GM06990 (cell line): Measurements from ENCODE around the gene INO80D.

Experiments used
- DNase-seq: peaks from one replicate; pipeline ENCODE4 v3.0.0-alpha.2; 2011; ENCODE audit not compliant: insufficient read length; ENCODE audit errors: extremely low read depth
- H3K27me3 ChIP-seq: replicated peaks from 2 replicates; pipeline ENCODE4 v1.6.0; 2011; ENCODE audit warnings: low read length; ENCODE audit not compliant: control insufficient read depth, insufficient read depth
- H3K36me3 ChIP-seq: 2 replicates; pipeline ENCODE4 v1.5.1; 2011; ENCODE audit warnings: low read length; ENCODE audit not compliant: control insufficient read depth, insufficient read depth
- H3K4me3 ChIP-seq: replicated peaks from 2 replicates; pipeline ENCODE4 v1.5.1; 2011; ENCODE audit warnings: low read depth, mild to moderate bottlenecking, control low read depth, low read length
- TF ChIP-seq, protein P1 (sequence below): IDR thresholded peaks from 2 replicates; pipeline ENCODE4 v1.5.1; 2011; ENCODE audit warnings: low read length, control low read depth, mild to moderate bottlenecking, inconsistent platforms; ENCODE audit not compliant: insufficient read depth, poor library complexity, severe bottlenecking

The INO80D gene

DNA sequence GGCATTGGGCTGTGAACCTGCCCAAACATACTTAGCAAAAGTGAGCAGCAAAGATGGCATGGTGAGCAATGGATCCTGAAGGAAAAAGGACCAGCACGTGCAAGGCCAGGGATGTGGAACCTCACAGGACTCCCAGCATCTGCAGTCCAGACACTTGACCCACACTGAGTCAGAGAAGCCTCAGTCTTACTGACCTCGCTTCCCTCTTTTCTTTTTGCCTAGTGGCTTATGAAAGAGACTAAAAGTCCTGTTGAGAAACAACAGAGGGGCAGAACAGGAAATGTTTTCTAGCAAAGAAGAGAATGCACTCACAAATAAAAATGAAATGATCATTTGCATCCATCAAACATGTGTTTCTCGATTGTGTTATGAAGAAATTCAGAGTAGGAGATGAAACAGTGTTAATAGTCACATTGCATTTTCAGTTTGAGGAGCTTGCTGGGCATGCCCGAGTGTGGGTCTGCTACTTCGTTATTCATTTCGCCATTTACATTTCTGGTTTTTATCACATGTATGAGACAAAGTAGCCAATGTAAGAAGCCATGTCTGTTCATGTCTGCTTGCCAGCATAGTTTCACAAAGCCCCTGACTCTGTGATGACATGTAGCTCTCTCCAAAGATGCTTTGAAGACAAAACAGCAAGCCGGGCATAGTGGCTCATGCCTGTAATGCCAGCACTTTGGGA lies 118.4 kb downstream of the INO80D start:
- TF ChIP-seq, protein P1, sequence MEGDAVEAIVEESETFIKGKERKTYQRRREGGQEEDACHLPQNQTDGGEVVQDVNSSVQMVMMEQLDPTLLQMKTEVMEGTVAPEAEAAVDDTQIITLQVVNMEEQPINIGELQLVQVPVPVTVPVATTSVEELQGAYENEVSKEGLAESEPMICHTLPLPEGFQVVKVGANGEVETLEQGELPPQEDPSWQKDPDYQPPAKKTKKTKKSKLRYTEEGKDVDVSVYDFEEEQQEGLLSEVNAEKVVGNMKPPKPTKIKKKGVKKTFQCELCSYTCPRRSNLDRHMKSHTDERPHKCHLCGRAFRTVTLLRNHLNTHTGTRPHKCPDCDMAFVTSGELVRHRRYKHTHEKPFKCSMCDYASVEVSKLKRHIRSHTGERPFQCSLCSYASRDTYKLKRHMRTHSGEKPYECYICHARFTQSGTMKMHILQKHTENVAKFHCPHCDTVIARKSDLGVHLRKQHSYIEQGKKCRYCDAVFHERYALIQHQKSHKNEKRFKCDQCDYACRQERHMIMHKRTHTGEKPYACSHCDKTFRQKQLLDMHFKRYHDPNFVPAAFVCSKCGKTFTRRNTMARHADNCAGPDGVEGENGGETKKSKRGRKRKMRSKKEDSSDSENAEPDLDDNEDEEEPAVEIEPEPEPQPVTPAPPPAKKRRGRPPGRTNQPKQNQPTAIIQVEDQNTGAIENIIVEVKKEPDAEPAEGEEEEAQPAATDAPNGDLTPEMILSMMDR: no peak
- DNase-seq: no peak
- Histone ChIP-seq H3K36me3 (no peaks in the 10 kb centered on the region), H3K27me3 (no peaks in the 10 kb centered on the region), H3K4me3 (no peak overlapping the region)

DNA sequence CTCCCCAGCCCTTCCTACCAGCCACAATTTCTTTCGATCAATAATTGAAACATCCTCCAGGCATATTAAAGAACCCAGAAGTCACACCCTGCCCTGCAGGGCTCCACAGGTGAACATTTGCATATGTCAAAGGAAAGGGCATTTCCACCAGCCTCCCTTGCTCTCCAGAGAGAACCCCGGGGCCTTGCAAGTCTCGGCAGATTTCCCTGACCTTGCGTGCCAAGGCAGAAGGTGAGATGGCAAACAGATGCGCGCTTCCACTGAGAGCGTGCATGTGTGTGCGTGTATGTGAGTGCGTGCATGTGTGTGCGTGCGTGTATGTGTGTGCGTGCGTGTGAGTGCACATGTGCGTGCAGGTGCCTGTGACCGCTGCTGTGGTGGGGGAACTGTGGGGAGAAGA lies 120.3 kb downstream of the INO80D start:
- TF ChIP-seq, protein P1: no peak
- DNase-seq: no peak
- no peak overlapping the region for H3K4me3 ChIP-seq

DNA sequence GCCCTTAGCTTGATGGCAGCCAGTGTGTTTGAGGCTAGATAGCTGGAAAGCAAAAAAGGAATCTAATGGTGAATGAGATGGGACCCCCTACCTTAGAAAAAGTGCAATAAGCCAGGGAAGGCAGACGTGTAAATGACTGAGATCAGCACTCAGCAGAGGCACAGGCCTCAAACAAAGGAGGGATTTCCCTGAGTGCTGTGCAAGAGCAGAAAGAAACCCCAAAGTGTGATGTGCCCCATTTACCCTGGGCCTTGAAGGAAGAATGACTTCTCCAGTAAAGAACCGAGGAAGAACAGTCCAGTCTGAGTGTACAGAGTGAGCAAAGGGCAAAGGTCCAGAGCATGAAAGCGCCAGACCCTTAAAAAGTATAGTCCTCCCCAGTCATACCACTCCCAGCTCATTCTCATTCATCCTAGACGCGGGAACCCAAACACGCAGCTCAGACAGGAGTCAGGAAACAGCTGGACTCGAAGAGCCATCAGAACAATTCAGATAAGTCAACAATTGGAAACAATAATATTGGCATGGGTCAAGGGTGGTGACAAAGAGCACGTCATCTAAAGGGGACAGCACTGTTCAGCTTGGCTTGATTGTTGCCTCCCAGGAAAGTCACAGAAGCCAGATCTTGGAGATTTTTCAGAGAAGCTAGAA lies 121.7 kb downstream of the INO80D start:
- Histone ChIP-seq H3K36me3 (no peaks in the 10 kb centered on the region), H3K27me3 (no peaks in the 10 kb centered on the region), H3K4me3 (no peak overlapping the region)
- TF ChIP-seq, protein P1: no peak
- no peak for DNase-seq

More for the DNA sequence above, 120.3 kb downstream of the INO80D start:
- H3K36me3 ChIP-seq: no peaks in the 10 kb centered on the region
- no peaks in the 10 kb centered on the region for H3K27me3 ChIP-seq

DNA sequence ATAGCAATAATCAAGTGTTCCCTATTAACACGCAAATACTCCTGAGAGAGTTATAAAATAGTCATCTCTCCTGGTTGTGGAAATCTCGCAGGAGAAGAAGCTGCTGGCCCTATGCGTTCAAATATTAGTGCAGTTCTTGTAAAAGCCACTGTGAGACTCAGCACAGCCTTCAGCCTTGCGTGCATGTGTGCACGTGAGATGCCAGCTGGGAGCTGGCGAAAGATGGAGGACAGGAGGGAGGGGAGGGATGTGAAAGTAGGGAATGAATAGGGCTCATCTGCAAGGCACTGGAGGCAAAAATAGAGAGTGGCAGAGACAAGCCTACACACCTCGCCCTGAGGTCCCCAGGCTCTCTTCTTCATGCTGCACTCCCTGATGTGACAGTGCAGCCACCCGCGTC lies 126.5 kb downstream of the INO80D start:
- Histone ChIP-seq H3K4me3 (no peak overlapping the region), H3K27me3 (no peaks in the 10 kb centered on the region; the same call in 1 of the 2 replicates), H3K36me3 (no peaks in the 10 kb centered on the region)
- DNase-seq: no peak
- TF ChIP-seq, protein P1: no peak

DNA sequence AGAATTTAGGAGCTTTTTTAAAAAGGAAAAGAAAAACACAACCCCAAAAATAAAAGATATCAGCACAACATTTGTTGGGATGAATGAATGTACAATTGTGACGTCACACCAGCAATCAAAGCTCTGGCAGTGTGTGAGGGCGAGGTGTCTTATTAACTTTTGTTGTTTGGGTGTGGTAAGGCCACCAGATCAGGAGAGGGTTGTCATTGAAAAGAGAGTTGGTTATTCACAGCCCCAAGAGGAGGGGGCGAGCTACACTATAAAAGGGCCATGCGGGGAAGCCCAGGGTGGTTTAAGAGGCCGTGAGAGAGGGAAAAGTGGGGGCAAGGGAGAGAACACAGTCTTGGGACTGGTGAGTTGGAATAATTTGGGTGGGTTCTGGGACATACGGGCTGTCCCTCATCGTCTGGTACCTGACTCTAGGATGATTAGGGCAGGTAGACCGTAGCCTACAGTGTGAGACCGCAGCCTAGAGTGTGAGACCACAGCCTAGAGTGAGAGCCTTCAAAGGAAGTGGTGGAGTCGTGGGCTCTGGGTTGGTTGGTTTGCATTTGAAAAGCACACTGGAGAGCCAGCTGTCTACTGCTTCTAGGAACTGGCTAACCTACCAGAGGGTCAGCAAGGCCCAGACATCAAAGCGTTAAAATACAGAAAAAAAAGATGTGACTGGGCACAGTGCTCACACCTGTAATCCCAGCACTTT lies 128.4 kb downstream of the INO80D start:
- no peaks in the 10 kb centered on the region; the same call in 1 of the 2 replicates for H3K27me3 ChIP-seq
- H3K36me3 ChIP-seq: no peaks in the 10 kb centered on the region
- no peak overlapping the region for H3K4me3 ChIP-seq
- TF ChIP-seq, protein P1: no peak
- DNase-seq: no peak
